NCI-H1105 (cell line): Measurements from ENCODE around the gene DGKB.

Experiments used
- DNase-seq: peaks from one replicate; lab custom pipeline; 2025; lab: John Stamatoyannopoulos, UW

The DGKB gene

DNA sequence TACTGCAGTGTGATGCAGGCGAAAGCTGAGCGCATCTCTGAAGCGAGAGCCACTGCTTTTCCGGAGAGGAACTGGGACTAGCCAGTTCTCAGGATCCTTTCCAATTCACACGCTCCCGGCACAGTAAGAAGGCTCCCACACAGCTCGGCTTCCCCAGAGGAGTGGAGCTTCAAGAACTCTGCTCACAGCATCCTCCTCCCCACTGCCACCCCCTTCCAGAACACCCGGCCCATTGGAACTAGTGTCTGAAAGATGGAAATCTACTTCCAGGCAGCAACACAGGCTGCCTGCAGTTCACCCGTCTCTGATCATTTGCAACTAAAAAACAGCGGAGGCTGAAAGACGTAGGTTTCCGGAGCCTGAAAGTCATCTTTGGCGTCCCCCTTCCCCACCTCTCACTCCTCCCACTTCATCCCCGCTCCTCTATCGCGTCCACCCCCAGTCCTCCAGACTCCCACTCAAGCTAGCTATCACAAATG lies at the start of gene DGKB:
TSS of gene DGKB (minus strand) at position 163 of the 479 bp plus-strand sequence.
- DNase-seq = peak; percentile 44

DNA sequence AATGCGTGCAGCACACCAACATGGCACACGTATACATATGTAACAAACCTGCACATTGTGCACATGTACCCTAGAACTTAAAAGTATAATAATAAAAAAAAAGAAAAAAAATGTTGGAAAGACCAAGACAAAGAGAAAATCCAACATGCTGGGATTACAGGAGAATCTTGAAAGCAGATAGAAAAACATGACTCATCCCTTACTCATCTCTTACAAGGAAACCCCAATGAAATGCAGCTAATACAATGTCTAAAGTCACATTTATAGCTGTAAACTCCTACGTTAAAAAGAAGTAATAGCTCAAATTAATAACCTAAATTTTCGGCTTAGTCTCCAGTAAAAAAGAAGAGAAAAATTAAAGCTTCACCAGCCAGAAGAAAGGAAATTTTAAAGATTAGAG lies 47.5 kb upstream of the DGKB start:
- DNase-seq = no peak

DNA sequence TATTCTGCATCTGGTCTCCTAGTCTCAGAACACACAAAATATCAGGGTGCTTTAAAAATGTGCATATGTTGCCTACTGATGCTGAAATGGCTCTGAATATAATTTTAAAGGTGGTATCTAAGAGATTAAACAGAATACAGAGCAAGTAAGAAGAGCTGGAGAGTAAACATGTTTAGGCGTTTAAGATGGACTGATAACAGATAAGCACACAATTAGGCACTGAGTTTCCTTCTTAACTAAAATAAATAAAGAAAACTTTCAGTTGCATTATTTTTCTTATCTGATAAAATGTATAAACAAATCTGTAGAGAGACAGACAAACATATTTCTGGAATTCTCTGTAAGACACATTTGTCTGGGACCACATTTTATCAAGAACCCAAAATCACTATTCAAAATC lies 35.6 kb upstream of the DGKB start:
- DNase-seq = no peak

DNA sequence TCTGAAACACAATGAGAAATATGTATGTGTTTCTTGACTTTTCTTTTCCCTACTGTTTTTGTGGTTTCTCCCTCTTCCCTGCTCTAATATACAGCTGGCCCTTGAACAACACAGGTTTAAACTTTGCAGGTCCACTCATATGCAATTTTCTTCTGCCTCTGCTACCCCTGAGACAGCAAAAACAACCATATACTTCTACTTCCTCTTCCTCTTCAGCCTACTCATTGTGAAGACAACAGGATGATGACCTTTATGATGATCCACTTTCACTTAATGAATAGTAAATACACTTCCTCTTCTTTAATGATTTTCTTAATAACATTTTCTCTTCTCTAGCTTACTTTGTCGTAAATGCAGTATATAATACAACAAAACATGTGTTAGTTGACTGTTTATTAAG lies 35.0 kb upstream of the DGKB start:
- no peak for DNase-seq

DNA sequence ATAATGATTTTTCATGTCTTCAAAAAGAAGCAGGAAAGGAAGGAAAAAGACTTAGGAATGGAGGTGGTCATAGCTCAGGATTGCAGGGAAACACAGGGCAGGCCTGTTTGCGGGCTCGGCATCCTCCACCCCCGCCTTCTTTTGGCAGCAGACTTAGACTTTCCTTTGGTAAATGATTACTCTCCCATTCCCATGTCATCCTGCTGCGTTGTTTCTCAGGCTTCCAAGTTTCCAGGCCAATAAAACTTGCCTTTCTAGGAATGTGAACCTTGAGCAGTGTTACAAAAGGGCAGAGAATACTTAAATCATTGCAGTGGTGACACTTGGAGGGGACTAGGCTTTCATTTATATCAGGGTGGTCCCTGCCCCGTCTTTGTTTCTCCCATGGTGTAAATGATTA lies 34.0 kb upstream of the DGKB start:
- DNase-seq = no peak

DNA sequence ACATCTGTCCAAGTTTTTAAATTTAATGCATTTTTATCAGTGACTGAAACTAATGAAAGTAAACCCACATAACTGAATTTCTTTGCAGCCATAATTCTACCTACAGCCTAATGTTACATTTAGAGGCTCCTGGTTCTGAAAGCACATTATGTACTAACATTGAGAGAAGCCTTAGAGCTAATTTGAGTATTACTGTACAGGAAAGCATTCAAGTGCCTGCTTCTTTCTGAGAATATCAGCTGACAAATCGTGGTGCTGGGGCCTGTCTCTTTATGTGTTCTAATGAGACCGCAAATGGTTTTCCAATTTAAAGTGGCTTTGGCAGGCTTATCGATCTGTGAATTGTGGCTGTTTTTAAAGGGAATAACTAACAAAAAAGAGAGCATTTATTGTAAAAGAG lies 32.3 kb upstream of the DGKB start:
- DNase-seq = peak; percentile 6

DNA sequence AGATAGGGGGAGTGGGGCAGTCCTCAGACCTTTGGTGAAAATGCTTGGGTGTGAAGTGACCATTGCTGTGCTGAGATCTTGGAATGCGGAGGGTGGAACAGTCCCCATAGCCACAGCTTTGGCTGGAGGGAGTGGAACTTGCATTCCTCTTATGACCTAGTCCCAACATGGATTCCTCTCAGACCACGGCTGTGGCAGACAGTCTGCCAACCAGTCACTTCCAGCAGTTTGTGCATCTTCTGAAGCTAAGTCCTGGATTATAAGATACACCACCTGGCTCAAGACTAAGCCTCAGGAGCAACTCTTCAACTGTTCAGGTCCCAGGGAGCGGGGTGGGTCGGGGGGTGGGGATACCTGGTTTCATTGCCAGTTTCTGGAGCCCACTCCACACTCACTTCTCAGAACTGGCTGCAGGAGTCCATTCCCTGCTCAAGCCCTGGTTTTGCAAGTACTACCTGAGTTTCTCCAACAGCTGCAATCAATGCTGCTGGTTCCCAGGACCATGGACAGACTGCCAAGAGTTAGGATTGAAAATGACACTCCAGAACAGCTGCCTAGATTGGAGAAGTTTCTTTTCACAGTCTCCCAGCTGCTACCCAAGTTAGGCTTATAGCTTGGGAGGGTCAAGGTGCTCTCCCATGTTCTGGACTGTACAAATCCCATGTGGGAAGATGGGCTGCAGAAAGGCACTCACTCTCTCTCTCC lies 29.1 kb upstream of the DGKB start:
- no peak for DNase-seq

DNA sequence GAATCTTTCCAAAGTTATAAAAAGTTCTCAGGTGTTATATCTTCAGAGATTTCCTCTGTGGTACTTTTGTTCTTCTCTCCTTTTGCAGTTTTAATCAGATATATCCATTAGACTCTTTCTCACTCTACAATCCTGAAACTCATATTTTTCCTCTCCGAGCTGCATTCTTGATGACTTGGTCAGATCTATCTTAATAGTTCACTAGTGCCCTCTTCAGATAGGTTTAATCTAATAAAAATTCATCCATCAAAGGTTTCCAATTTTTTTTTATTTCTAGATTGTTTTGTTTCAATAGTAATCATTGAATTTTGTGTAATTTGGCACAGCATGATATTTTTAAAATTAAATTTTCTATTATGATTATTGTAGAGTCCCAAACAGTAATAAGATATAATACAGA lies 21.8 kb upstream of the DGKB start:
- no peak for DNase-seq

DNA sequence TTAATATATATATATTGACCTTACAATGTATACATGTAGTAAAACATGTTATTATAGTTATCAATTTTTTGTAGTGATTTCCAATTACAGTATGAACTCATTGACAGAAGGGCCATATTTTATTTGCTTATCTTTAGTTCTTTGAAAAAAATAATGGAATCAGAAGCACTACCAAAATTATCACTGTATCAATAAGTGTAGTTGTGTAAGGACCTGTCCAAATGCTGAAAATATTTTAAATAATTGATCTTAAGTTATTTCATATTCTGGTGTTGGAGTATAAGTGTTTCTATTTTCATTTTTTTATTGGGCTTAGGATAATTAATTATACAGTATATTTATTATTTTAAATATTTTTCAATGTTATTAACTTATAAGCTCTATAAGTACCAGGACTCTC lies 8.5 kb upstream of the DGKB start:
- DNase-seq = no peak

DNA sequence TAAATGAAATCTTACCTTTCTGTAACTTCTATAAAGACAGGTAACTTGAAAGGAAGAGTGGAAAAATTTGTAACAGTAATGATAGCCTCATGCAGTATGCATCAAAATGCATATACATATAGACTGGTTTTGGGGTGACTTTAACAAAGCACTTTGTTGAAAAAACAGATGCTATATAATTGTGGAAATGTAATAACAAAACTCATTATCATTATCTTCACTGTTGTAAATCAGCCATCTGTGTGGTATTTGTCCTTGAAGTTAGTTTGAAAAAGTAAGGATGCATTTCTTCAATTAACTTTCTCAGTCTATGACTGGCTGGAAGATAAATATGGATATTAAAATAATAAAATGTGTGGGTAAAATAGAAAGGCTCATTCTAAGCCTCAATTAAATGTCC lies 6.1 kb upstream of the DGKB start:
- no peak for DNase-seq

DNA sequence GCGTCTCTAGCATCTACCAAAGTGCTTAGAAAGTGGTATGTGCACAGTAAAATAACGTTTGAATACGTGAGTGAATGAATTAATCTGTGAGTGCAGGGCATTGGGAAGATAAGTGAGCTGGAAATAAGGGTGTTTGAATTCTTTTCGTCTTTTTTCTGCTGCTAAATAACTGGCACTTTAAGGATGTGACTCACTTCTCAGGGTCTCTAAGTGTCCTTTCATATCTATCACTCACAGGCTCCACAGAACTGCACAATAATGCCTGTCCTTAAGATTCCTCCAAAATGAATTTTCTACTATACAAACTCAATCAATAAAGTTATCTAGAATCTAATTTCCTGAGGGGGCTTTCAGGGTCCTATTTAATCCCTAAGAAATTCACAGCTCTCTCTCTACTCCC lies 3.2 kb upstream of the DGKB start:
- DNase-seq = no peak

DNA sequence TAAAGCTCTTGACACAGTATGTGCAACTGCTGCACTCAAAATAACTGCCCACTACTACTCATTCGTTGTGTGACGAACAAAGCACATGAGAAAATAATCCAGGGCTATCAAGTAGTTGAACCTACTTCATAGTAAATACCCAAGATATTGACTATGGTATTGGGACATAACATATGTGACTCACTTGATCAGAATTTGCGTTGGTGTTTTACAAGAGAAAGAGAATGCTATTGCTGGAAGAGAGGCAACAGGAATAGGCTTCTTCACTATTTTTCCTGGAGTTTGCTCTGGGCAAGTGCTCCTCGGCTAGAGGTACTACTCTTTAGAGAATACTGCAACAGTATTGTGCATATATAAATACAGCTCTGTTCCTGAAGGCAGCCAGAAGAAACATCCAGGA lies 2.5 kb downstream of the DGKB start:
- DNase-seq = no peak

DNA sequence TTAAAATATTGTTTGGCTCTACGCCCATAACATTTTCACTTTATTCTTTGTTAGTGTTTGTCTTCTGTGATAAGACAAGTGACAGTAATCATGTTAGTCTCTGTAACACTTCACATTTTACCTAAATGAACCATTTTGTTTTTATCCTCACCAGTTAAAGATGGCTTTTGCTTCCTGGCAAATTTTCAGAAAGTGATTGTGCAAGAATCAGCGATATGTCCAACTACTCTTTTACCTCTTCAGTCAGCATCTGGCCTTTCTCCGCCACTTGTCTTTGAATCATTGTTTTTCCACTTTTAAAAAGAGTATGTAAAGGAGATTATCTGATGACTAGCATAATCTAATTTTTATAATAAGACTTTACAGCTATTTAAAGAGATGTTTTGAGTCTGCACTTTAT lies 3.5 kb downstream of the DGKB start:
- DNase-seq = peak; percentile 70

DNA sequence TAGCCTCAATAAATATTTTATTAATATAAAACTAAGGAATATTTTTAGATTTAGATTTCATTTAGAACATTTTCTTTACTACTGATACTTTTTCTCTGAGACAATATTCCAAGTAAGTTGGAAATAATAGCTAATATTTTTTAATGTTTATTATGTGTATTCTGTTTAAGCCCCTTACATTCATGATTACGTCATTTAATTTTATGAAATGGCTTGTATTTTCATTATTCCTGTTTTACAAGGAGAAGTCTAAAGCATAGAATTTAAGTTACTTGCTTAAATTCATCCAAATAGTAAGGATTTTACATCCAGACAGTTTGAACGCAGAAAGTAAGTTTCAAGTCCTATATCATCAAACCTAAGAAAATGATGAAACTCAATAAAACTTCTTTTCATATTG lies 6.1 kb downstream of the DGKB start:
- DNase-seq = no peak

DNA sequence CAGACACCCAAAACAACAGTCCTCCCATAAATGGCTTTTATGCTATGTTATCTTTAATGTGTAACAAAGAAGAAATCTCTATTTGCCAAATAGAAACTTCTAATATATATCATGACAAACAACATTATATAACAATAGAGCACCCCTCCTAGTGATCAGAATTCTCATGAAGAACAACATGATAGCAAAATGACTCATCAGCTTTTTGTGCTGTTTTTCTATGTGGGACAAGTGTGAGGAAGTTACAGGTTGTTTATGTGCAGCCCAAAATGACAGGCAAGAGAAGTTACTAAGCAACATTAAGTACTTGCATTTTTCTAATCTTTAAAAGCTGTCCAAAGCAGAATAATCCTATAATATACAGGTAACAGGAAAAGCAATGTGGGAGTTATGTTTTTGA lies 7.7 kb downstream of the DGKB start:
- no peak for DNase-seq

DNA sequence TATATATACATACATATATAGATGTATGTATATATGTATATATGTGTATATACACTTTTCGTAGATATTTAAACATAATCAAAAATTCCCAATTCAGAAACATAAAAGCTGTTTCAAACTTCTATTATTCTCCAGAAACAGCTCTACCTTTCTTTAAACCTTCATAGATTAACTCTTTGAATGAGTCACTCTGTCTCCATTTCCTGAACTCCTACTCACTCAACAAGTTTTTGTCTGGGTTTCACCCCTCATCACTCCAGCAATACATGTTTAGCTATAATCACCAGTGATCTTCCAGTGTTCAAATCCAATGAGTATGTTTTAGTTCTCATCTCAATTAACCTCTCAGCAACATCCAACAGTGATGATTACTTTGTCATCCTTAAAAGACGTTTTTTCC lies 9.6 kb downstream of the DGKB start:
- DNase-seq = no peak

DNA sequence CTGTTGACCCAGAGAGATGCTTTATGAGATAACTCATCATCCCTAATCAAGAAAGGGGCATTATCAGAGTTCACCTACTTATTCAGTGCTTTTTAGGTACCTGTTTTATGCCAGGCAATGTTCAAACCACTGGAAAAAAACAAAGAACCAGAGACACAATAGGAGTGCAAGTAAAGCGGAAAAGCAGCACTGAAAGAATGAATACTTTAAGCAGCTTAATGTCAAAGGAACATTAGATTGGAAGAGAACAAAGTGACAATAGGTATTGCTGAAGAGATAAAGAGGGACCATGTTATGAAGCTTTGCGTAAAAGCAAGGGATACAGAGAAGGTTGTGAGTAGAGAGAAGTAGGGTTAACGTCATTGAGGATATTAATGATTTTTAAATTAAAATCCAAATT lies 11.3 kb downstream of the DGKB start:
- no peak for DNase-seq

DNA sequence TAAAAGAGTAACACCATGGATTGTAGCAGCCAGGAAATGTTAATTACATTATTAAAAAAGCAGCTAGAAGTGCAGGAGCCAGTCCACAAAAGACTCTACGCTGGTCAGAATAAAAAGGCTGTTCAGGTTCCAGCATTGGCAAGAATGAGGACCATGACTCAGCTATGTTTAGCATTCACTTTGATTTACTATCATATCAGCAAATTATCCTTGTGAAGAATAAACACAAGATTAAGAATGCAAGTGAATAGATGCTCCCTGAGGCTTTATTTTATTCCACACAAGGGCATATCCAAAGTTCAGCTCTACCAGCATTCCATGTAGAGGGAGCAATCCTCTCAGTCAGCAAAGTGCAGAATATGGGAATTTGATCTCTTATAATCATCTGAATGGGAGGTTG lies 13.6 kb downstream of the DGKB start:
- DNase-seq = no peak

DNA sequence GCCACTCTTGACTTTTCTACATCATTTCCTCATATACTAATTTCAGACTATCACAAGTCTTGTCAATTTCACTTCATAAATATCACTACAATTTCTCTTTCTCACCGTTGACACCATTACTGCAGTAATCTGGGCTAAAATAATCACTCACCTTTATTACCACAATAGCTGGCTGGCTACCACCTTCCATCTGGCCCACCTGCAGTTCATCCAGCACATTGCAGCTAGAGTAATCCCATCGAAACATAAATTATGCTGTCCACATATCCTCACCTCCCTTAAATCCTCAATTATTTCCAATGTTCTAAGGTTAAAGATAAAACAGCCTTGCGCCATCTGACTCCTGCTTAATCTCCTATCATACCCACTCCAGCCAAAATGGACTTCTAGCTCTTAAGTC lies 16.0 kb downstream of the DGKB start:
- DNase-seq = no peak

DNA sequence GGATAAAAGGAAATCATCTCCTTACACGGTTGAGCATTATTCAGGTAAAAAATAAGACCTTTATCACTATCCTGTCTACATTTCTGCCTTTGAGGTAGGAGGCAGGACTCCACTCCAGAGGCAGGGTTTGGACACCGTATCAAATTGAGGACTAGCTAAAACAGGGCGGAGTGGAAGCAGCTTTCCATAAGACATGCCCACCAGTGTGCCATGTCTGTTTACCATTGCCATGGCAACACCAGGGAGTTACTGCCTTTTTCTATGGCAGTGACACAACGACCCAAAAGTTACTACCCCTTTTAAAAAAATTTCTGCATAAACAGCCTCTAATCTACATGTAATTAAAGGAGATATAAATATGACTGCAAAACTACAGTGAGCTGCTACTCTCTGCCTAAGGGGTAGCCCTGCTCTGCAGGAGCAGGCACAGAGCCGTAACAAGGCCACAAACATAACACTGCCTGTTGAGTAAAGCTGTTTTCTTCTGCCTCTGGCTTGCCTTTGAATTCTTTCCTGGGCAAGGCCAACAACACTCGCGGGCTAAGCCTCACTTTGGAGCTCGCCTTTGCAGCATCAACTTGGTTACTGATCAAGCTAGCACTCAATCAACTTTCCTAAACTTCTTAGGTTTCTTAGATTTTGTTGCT lies 26.5 kb downstream of the DGKB start:
- DNase-seq = no peak

DNA sequence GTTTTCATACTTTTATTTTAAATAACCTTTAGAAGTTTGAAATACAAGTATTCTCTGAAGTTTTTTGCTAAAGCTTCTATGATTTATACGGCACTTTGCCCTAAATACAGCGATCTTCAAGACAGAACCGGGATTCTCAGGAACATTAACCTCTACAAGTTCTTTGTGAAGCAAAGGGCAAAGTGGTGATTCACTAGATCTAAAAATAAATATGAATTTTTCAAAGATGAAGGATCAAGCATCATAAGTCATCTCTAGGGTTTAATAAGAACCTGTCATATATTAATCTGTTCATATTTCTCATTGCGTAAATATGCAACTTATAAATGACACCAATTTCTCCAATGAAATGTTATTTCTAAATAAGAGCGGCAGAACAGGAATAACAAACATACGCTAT lies 30.7 kb downstream of the DGKB start:
- DNase-seq = no peak

DNA sequence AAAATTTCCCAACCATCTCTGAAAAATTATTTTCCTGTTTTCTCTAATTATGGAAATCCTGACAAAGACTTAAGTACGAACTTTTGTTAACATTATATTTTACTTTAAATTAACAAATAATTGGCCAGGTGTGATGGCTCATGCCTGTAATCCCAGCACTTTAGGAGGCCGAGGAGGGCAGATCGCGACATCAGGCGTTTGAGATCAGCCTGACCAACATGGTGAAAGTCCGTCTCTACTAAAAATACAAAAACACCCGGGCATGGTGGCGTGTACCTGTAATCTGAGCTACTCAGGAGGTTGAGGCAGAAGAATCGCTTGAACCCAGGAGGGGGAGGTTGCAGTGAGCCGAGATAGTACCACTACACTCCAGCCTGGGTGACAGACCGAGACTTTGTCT lies 32.2 kb downstream of the DGKB start:
- DNase-seq = no peak

DNA sequence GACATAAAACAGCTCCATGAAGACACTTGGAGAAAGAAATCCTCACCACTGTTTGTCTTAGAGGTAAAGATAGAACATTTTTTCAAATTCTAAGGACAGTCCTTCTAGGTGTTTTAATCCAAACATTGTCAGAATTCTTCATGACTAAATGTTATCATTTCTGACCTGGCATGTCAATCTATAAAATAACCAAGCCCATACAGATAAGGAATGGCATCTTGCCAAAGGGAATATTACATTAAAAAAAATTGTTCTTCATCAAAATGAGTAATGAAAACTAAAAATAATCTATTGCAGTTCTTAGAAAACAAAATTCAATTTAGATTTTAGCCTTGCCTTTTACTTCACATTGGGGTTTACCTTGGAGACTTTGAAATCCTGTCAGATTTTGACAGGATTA lies 33.6 kb downstream of the DGKB start:
- no peak for DNase-seq

DNA sequence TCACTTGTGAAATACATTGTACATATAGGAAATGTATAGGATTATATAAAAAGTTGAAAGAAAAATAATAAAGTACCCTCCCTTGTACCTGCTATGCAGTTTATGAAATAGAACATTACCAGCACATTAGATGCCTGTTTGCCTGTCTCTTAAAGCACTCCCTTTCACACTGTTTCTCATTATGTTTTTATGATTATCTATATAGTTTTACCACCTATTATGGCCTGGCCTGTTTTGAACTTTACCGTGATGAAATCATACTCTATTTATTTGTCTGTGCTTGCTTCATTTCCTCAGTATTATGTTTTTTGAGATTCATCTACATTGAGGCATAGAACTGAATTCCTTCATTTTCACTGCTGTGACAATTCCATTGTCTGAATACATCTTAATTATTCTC lies 41.1 kb downstream of the DGKB start:
- no peak for DNase-seq
